Cardiac muscle cell (in vitro differentiated cells and primary cell): ENCODE measurements around the gene CXCL17. TPM values are rescaled to one million over a fixed set of nuclear protein-coding genes. Genes with fewer than 3 reads are reported as not detected.

ENCODE experiments used
- DNase-seq, 2 donors: peaks; one replicate each; pipeline versions ENCODE4 v3.0.0 to v3.0.0-alpha.2; 2010 to 2017; ENCODE audit warnings: low read depth in 1 of 2, low spot score in 1 of 2
- H3K27ac ChIP-seq: fragments of 200-600 bp; sonication (generic); 2 replicates; pipeline ENCODE4 v1.5.1; 2016
- H3K27me3 ChIP-seq: fragments of 200-600 bp; sonication (generic); 2 replicates; pipeline ENCODE4 v1.6.0; 2016; ENCODE audit warnings: control low read depth
- H3K36me3 ChIP-seq: fragments of 200-600 bp; sonication (generic); 2 replicates; pipeline ENCODE4 v1.5.1; 2016; ENCODE audit warnings: control low read depth
- H3K4me1 ChIP-seq: fragments of 200-600 bp; sonication (generic); 2 replicates; pipeline ENCODE4 v1.8.1; 2017; ENCODE audit warnings: low read depth, mild to moderate bottlenecking, mixed run types
- H3K4me3 ChIP-seq: fragments of 200-600 bp; sonication (generic); 2 replicates; pipeline ENCODE4 v1.5.1; 2016; ENCODE audit warnings: mild to moderate bottlenecking
- H3K9me3 ChIP-seq: fragments of 200-600 bp; sonication (generic); 2 replicates; pipeline ENCODE4 v1.5.1; 2017; ENCODE audit warnings: low read depth, mild to moderate bottlenecking, control low read depth
- CTCF ChIP-seq: IDR thresholded peaks from 2 replicates; pipeline ENCODE4 v1.5.1; 2012; ENCODE audit warnings: low read depth, mild to moderate bottlenecking, low read length
- polyA plus RNA-seq: library from polyadenylated mRNA; unstranded; fragments of >200 nt; fragmentation: Nextera tagmentation; extraction: Ambion mirVana; gene quantifications from 2 replicates; pipeline ENCODE4 v1.2.1, GENCODE V29; 2016
- total RNA-seq: library from RNA; depleted of rRNA; stranded (reverse); fragments of >200 nt; gene quantifications from 2 replicates; pipeline ENCODE4 v1.2.3, GENCODE V29; 2016

Gene CXCL17
- total and polyA plus RNA-seq, 2 experiments from 2014 or later, result 1.1 TPM; not detected in 1

- H3K27me3 ChIP-seq, result no peaks in the 10 kb centered on the region
- TF ChIP-seq CTCF, result no peak
- H3K27ac ChIP-seq, result no peak overlapping the region
- no peaks in the 10 kb centered on the region for H3K36me3 ChIP-seq
- no peaks in the 10 kb centered on the region for H3K9me3 ChIP-seq
- H3K4me3 ChIP-seq, result no peak overlapping the region
- H3K4me1 ChIP-seq, result no peaks in the 10 kb centered on the region
- no peak for DNase-seq
These were observed 32.6 kb upstream of the CXCL17 start for GRCh38 chr19:42475366-42475765.

GRCh38 chr19:42474743-42475142 lies 32.0 kb upstream of the CXCL17 start:
- Histone ChIP-seq H3K27me3 (no peaks in the 10 kb centered on the region), H3K9me3 (no peaks in the 10 kb centered on the region), H3K36me3 (no peaks in the 10 kb centered on the region), H3K4me1 (no peaks in the 10 kb centered on the region), H3K27ac (no peak overlapping the region), H3K4me3 (no peak overlapping the region)
- TF ChIP-seq CTCF, result no peak
- DNase-seq, result no peak

GRCh38 chr19:42473686-42474085 lies 30.9 kb upstream of the CXCL17 start:
- no peak overlapping the region for H3K4me3 ChIP-seq
- H3K36me3 ChIP-seq, result no peaks in the 10 kb centered on the region
- no peak for DNase-seq
- H3K4me1 ChIP-seq, result no peaks in the 10 kb centered on the region
- H3K27ac ChIP-seq, result no peak overlapping the region
- TF ChIP-seq CTCF, result no peak
- H3K27me3 ChIP-seq, result no peaks in the 10 kb centered on the region
- no peaks in the 10 kb centered on the region for H3K9me3 ChIP-seq

GRCh38 chr19:42472402-42473147 lies 29.8 kb upstream of the CXCL17 start:
- H3K27ac ChIP-seq, result no peak overlapping the region
- no peaks in the 10 kb centered on the region for H3K4me1 ChIP-seq
- H3K9me3 ChIP-seq, result no peaks in the 10 kb centered on the region
- H3K27me3 ChIP-seq, result no peaks in the 10 kb centered on the region
- DNase-seq, result no peak
- H3K4me3 ChIP-seq, result no peak overlapping the region
- no peaks in the 10 kb centered on the region for H3K36me3 ChIP-seq
- no peak for TF ChIP-seq CTCF

GRCh38 chr19:42471554-42472249 lies 29.0 kb upstream of the CXCL17 start:
- H3K27ac ChIP-seq, result no peak overlapping the region
- DNase-seq, result peak in 1 of 2 donors; percentile 58

More at GRCh38 chr19:42471554-42472249, 29.0 kb upstream of the CXCL17 start:
- no peaks in the 10 kb centered on the region for H3K9me3 ChIP-seq
- no peaks in the 10 kb centered on the region for H3K4me1 ChIP-seq
- no peak overlapping the region for H3K4me3 ChIP-seq
- TF ChIP-seq CTCF, result no peak
- H3K27me3 ChIP-seq, result no peaks in the 10 kb centered on the region
- no peaks in the 10 kb centered on the region for H3K36me3 ChIP-seq
